GM18907 (cell line): ENCODE data around the gene PTGS1.
A peak's percentile ranks its signal among the peaks of the same experiment; 100 is the strongest.
"Not testable (repeated sequence)": the region's sequence is repeated elsewhere in the genome, so short reads cannot be mapped to it uniquely, and the experiment has no call there.

Experiments
- ATAC-seq: cut with Tn5 transposase; IDR thresholded peaks from one replicate; pipeline ENCODE4 v1.9.1; 2021; ENCODE audit warnings: mild to moderate bottlenecking, moderate library complexity; ENCODE audit not compliant: unreplicated experiment

Gene PTGS1

GRCh38 chr9:122370869-122371755 is at the start of gene PTGS1:
PTGS1 (plus strand) TSS chr9:122371024; CDS start chr9:122371085, 61 bp downstream.
- peak; percentile 67 for ATAC-seq

GRCh38 chr9:122322553-122322952 is 48.3 kb upstream of the PTGS1 start:
- no peak for ATAC-seq

GRCh38 chr9:122324665-122325064 is 46.2 kb upstream of the PTGS1 start:
- not testable (repeated sequence) for ATAC-seq

- ATAC-seq: no peak
Observed at GRCh38 chr9:122325124-122325523, 45.7 kb upstream of the PTGS1 start.

- ATAC-seq: no peak
Observed at GRCh38 chr9:122327175-122327574, 43.6 kb upstream of the PTGS1 start.

- ATAC-seq: no peak
Observed at GRCh38 chr9:122329597-122329996, 41.2 kb upstream of the PTGS1 start.

- ATAC-seq: not testable (repeated sequence)
Observed at GRCh38 chr9:122330466-122330865, 40.4 kb upstream of the PTGS1 start.

GRCh38 chr9:122331523-122331927 is 39.3 kb upstream of the PTGS1 start:
- no peak for ATAC-seq

- no peak for ATAC-seq
Observed at GRCh38 chr9:122332083-122332482, 38.7 kb upstream of the PTGS1 start.

- no peak for ATAC-seq
Observed at GRCh38 chr9:122332644-122333043, 38.2 kb upstream of the PTGS1 start.

GRCh38 chr9:122333169-122333808 is 37.5 kb upstream of the PTGS1 start:
- no peak for ATAC-seq

GRCh38 chr9:122334916-122335315 is 35.9 kb upstream of the PTGS1 start:
- ATAC-seq: no peak

- no peak for ATAC-seq
Observed at GRCh38 chr9:122336189-122336588, 34.6 kb upstream of the PTGS1 start.

- no peak for ATAC-seq
Observed at GRCh38 chr9:122336866-122337555, 33.8 kb upstream of the PTGS1 start.

- no peak for ATAC-seq
Observed at GRCh38 chr9:122337556-122337929, 33.3 kb upstream of the PTGS1 start.

- ATAC-seq: no peak
Observed at GRCh38 chr9:122338536-122338935, 32.3 kb upstream of the PTGS1 start.

GRCh38 chr9:122338994-122339393 is 31.8 kb upstream of the PTGS1 start:
- ATAC-seq: no peak

GRCh38 chr9:122339579-122339978 is 31.2 kb upstream of the PTGS1 start:
- ATAC-seq: no peak

GRCh38 chr9:122340161-122340560 is 30.7 kb upstream of the PTGS1 start:
- no peak for ATAC-seq

- no peak for ATAC-seq
Observed at GRCh38 chr9:122342323-122343050, 28.3 kb upstream of the PTGS1 start.
